Naive thymus-derived CD8-positive, alpha-beta T cell (primary cell): ENCODE results near the gene NTF4. TPM values are rescaled to one million over a fixed set of nuclear protein-coding genes. Genes with fewer than 3 reads are reported as not detected.
"Not testable (repeated sequence)": the region's sequence is repeated elsewhere in the genome, so short reads cannot be mapped to it uniquely, and the experiment has no call there.

Experiments used
- ATAC-seq, 2 donors: fragments of 150-1000 bp; cut with Tn5 transposase in 1 of 2; sonication (Bioruptor Pico), chemical (Tn5 transposase) in 1 of 2; 1 replicate in 1 of 2; 2 replicates in 1 of 2; pipeline ENCODE4 v1.10.0; 2021; ENCODE audit warnings: mild to moderate bottlenecking in 2 of 2, moderate library complexity in 2 of 2
- POLR2A ChIA-PET: fragments of 350-600 bp; sonication (Branson Sonifier 250); formaldehyde crosslinking; loops from one replicate; lab custom pipeline; 2021; ENCODE audit warnings: antibody characterized with exemption; lab: Charles Lee
- DNase-seq, 10 donors: peaks; one replicate each; pipeline versions ENCODE4 v3.0.0 to v3.0.0-alpha.2; 2020 to 2022
- H3K27ac Mint-ChIP-seq, 10 donors: one replicate each; pipeline ENCODE4 v1.8.0; 2020 to 2022; ENCODE audit warnings: mild to moderate bottlenecking in 10 of 10, mixed read lengths in 10 of 10, moderate library complexity in 4 of 10, inconsistent platforms in 1 of 10
- H3K27me3 Mint-ChIP-seq, 5 donors: one replicate each; pipeline ENCODE4 v1.8.0; 2021 to 2022; ENCODE audit warnings: mixed read lengths in 5 of 5
- H3K36me3 Mint-ChIP-seq, 3 donors: one replicate each; pipeline ENCODE4 v1.8.0; 2020 to 2022; ENCODE audit warnings: mixed read lengths in 3 of 3, mild to moderate bottlenecking in 2 of 3, inconsistent platforms in 1 of 3
- H3K4me1 Mint-ChIP-seq, 4 donors: one replicate each; pipeline ENCODE4 v1.8.0; 2021 to 2022; ENCODE audit warnings: mixed read lengths in 4 of 4
- H3K4me3 Mint-ChIP-seq, 10 donors: one replicate each; pipeline ENCODE4 v1.8.0; 2020 to 2022; ENCODE audit warnings: mild to moderate bottlenecking in 10 of 10, mixed read lengths in 10 of 10, moderate library complexity in 6 of 10, inconsistent platforms in 1 of 10
- H3K9me3 Mint-ChIP-seq, 9 donors: one replicate each; pipeline ENCODE4 v1.8.0; 2020 to 2022; ENCODE audit warnings: mixed read lengths in 9 of 9, mild to moderate bottlenecking in 3 of 9, inconsistent platforms in 1 of 9, moderate library complexity in 1 of 9
- polyA plus RNA-seq, 3 donors: library from polyadenylated mRNA; unstranded; fragments of 300-500 nt; fragmentation: Illumina TruSeq; gene quantifications; one replicate each; pipeline ENCODE4 v1.2.3, GENCODE V29; 2021
- total RNA-seq, 8 experiments: library from RNA in 2 of 8; stranded (reverse) in 2 of 8; gene quantifications; one replicate each; pipeline ENCODE4 v1.2.3 and lab custom pipeline; 2021 to 2026

NTF4 gene
- total and polyA plus RNA-seq, 5 experiments from 2014 or later = not detected

DNA sequence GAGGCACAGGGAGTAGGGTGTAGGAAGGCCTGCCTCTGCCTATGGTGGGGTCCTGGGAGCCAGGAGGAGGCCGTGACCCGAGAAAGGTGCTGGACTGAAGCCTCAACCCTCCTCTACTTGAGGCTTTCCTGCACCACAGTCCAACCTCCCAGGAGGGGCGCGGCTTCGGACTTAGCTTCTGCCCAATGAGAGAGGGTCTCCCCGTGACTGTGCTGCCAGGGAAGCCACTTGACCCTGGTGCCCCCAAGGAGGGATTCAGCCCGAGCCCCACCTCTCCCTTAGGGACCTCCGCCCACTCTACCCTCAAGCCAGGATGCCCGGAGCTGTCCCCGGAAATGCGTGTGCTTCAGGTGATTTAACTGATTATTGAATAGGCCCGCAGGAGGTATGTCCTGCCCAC lies 15.6 kb downstream of the NTF4 start, which contains the start of gene CGB8:
CGB8 (minus strand) TSS at position 101 of the 400 bp plus-strand sequence. CDS start 372 bp downstream, outside the sequence.
- peak within 1 kb of the TSS in 1 of 10 donors; percentile 51 for H3K4me3 Mint-ChIP-seq
- H3K36me3 Mint-ChIP-seq, H3K4me1 Mint-ChIP-seq, POLR2A ChIA-PET, ATAC-seq, H3K27me3 Mint-ChIP-seq, DNase-seq, H3K9me3 Mint-ChIP-seq: not testable (repeated sequence)
- peak within 1 kb of the TSS in 1 of 10 donors; percentile 33 for H3K27ac Mint-ChIP-seq

DNA sequence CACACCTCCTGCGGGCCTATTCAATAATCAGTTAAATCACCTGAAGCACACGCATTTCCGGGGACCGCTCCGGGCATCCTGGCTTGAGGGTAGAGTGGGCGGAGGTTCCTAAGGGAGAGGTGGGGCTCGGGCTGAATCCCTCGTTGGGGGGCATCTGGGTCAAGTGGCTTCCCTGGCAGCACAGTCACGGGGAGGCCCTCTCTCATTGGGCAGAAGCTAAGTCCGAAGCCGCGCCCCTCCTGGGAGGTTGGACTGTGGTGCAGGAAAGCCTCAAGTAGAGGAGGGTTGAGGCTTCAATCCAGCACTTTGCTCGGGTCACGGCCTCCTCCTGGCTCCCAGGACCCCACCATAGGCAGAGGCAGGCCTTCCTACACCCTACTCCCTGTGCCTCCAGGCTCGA lies 21.1 kb downstream of the NTF4 start, which contains the start of gene CGB5:
CGB5 (plus strand) TSS at position 301 of the 400 bp plus-strand sequence. CDS start 362 bp downstream, outside the sequence.
- ATAC-seq, H3K27ac Mint-ChIP-seq, H3K4me1 Mint-ChIP-seq, H3K9me3 Mint-ChIP-seq, H3K4me3 Mint-ChIP-seq, DNase-seq, H3K36me3 Mint-ChIP-seq, H3K27me3 Mint-ChIP-seq, POLR2A ChIA-PET: not testable (repeated sequence)

DNA sequence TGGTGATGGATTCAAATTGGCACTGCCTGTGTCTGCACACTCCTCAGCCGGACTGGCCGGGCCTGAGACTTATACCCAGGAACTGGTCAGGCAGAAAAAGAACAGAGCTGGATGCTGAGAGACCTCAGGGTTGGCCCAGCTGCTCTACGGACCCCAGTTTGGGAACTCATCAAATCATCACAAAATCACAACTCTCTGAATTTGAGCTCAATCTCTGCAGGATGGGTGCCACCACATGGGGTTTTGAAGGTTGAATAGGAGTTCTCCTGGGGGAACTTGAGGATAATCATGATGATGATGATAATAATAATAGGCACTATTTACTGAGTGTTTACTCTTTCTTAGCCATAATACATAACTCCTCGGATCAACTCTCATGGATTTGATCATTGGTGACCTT lies 22.0 kb downstream of the NTF4 start:
- H3K4me1 Mint-ChIP-seq, DNase-seq, H3K36me3 Mint-ChIP-seq, H3K4me3 Mint-ChIP-seq, ATAC-seq, H3K9me3 Mint-ChIP-seq, POLR2A ChIA-PET, H3K27ac Mint-ChIP-seq, H3K27me3 Mint-ChIP-seq: not testable (repeated sequence)

DNA sequence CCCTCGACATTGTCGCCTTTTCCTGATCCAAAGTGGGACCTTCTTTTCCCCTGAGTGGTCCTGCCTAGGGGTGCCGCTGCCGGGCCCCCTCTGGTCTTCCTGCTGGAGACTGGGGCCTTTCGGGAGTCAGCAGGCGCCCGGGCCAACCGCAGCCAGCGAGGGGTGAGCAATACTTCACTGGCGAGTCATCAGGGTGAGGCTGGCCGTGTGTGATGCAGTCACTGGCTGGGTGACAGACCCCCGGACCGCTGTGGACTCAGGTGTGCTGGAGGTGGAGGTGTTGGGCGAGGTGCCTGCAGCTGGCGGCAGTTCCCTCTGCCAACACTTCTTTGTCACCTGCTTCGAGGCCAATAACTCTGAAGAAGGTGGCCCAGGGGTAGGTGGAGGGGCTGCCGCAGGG lies 22.4 kb downstream of the NTF4 start:
- no peak overlapping the region for H3K27ac Mint-ChIP-seq
- no peaks in the 10 kb centered on the region for H3K36me3 Mint-ChIP-seq
- no peaks in the 10 kb centered on the region for H3K4me1 Mint-ChIP-seq
- ATAC-seq (no peak), DNase-seq (no peak)
- no peak overlapping the region for H3K4me3 Mint-ChIP-seq
- H3K9me3 Mint-ChIP-seq = no peaks in the 10 kb centered on the region
- POLR2A ChIA-PET = no interaction called here
- H3K27me3 Mint-ChIP-seq = peaks cover 0 to 3% (median 0%) of the 10 kb centered on the region in 5 donors

DNA sequence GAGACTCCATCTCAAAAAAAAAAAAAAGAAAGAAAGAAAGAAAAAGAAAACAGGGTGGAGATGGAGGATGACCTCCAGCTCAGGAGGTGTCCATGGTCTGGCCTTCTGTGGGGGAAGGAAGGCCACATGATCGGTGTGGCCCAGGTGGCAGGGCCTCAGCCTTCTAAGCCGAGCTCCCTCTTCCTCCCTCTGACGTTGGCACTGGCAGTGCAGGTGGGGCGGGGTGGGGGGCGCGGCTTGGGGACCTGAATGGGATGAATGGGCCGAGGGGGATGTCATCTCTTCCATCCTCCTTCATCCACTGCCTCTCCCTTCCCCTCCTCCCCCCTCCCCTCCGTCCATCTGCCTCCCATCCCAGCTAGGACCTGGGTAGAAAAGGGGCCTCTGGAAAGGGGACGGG lies 24.9 kb downstream of the NTF4 start:
- H3K9me3 Mint-ChIP-seq, H3K4me1 Mint-ChIP-seq, H3K4me3 Mint-ChIP-seq, H3K27me3 Mint-ChIP-seq, DNase-seq, ATAC-seq, POLR2A ChIA-PET, H3K36me3 Mint-ChIP-seq: not testable (repeated sequence)
- H3K27ac Mint-ChIP-seq = peak overlapping the region in 1 of 10 donors; percentile 11

DNA sequence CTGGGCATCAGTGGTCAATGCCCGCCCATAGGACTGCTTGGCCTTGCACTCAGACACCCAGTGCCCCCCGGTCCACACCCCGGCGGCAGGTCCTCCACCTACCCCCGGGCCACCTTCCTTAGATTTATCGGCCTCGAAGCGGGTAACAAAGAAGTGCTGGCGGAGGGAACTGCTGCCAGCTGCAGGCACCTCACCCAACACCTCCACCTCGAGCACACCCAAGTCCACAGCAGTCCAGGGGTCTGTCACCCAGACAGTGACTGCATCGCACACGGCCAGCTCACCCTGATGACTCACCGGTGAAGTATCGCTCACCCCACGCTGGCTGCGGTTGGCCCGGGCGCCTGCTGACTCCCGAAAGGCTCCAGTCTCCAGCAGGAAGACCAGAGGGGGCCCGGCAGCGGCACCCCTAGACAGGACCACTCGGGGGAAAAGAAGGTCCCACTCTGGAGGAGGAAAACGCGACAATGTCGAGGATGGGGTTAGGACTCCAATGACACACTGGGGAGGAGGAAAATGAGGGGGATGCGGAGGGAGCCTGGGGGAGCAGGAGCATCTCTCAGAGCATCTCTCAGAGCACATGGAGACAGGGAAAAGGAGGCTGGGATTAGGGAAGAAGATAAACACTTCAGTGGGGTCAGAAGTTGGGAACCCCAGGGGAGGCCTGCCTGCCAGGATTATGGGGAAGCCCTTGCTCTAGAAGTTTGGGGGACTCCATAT lies 25.9 kb downstream of the NTF4 start:
- POLR2A ChIA-PET = interaction anchor here (0.6 kb wide), 1 partner anchor 84 kb away, joined by 5 read pairs; the partner anchor contains the start of gene BAX
- H3K4me1 Mint-ChIP-seq, ATAC-seq, H3K4me3 Mint-ChIP-seq, H3K9me3 Mint-ChIP-seq, H3K27ac Mint-ChIP-seq, H3K27me3 Mint-ChIP-seq, H3K36me3 Mint-ChIP-seq, DNase-seq: not testable (repeated sequence)

DNA sequence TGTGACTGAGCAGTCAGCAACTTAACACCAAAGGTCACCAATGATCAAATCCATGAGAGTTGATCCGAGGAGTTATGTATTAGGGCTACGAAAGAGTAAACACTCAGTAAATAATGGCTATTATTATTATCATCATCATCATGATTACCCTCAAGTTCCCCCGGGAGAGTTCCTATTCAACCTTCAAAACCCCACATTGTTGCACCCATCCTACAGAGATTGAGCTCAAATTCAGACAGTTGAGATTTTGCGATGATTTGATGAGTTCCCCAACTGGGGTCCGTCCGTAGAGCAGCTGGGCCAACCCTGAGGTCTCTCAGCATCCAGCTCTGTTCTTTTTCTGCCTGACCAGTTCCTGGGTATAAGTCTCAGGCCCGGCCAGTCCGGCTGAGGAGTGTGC lies 26.5 kb downstream of the NTF4 start:
- POLR2A ChIA-PET = interaction anchor here (0.6 kb wide), 1 partner anchor 84 kb away, joined by 5 read pairs; the partner anchor contains the start of gene BAX
- H3K9me3 Mint-ChIP-seq, H3K27me3 Mint-ChIP-seq, H3K27ac Mint-ChIP-seq, H3K4me1 Mint-ChIP-seq, H3K4me3 Mint-ChIP-seq, ATAC-seq, H3K36me3 Mint-ChIP-seq, DNase-seq: not testable (repeated sequence)

DNA sequence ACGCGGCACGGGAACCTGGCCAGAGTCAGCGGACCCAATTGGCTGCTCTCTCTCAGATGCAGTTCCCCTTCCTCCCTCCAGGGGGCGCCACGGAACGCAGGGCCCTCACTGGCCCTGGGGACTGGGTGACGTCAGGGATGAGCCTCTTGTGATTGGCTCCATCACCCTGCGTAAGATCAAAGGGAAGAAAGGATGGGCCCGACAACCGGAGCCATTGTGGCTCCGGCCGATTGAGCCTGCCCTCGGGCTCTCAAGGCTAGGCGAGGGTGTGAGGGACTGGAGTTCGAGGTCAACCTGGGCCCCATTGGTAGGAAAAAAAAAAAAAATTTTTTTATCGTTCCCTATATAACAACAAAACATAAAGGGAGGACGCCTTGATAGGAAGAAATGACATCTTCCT lies 27.8 kb downstream of the NTF4 start, which contains the start of gene CGB1:
CGB1 (minus strand) TSS at position 81 of the 400 bp plus-strand sequence. CDS start 184 bp downstream, outside the sequence.
- H3K27me3 Mint-ChIP-seq = peaks cover 2 to 12% (median 5%) of the 10 kb centered on the region in 5 donors
- H3K9me3 Mint-ChIP-seq, H3K4me1 Mint-ChIP-seq, H3K4me3 Mint-ChIP-seq, POLR2A ChIA-PET, H3K36me3 Mint-ChIP-seq, ATAC-seq, H3K27ac Mint-ChIP-seq: not testable (repeated sequence)
- peak in 3 of 10 donors; percentile 23 to 35 (median 30) for DNase-seq

DNA sequence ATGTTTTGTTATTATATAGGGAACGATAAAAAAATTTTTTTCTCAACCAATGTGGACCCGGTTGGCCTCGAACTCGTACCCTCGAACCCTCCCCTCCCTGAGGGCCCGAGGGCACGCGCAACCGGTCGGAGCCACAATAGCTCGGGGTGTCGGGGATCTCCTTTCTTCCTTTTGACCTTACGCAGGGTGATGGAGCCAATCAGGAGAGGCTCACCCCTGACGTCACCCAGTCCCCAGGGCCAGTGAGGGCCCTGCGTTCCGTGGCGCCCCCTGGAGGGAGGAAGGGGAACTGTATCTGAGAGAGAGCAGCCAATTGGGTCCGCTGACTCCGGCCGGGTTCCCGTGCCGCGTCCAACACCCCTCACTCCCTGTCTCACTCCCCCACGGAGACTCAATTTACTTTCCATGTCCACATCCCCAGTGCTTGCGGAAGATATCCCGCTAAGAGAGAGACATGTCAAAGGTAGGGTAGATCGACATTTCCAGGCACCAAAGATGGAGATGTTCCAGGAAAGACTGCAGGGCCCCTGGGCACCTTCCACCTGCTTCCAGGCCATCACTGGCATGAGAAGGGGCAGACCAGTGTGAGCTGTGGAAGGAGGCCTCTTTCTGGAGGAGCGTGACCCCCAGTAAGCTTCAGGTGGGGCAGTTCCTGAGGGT lies 32.8 kb downstream of the NTF4 start, which contains the start of gene CGB2:
CGB2 (plus strand) TSS at position 249 of the 660 bp plus-strand sequence; CDS start at position 455, 206 bp downstream.
- H3K36me3 Mint-ChIP-seq, H3K9me3 Mint-ChIP-seq, POLR2A ChIA-PET, H3K4me3 Mint-ChIP-seq, H3K4me1 Mint-ChIP-seq: not testable (repeated sequence)
- ATAC-seq (peak in 1 of 2 donors; percentile 69), DNase-seq (peak in 5 of 10 donors; percentile 40 to 54 (median 47))
- Mint-ChIP-seq H3K27ac (peak within 1 kb of the TSS in 3 of 10 donors; percentile 31 to 79 (median 37)), H3K27me3 (peaks cover 4 to 16% (median 9%) of the 10 kb centered on the region in 5 donors)

DNA sequence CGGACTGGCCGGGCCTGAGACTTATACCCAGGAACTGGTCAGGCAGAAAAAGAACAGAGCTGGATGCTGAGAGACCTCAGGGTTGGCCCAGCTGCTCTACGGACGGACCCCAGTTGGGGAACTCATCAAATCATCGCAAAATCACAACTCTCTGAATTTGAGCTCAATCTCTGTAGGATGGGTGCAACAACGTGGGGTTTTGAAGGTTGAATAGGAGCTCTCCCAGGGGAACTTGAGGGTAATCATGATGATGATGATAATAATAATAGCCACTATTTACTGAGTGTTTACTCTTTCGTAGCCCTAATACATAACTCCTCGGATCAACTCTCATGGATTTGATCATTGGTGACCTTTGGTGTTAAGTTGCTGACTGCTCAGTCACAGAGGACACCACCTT lies 34.3 kb downstream of the NTF4 start:
- DNase-seq, H3K36me3 Mint-ChIP-seq, H3K4me1 Mint-ChIP-seq, H3K9me3 Mint-ChIP-seq, H3K27ac Mint-ChIP-seq, POLR2A ChIA-PET, ATAC-seq, H3K4me3 Mint-ChIP-seq: not testable (repeated sequence)
- H3K27me3 Mint-ChIP-seq = peaks cover 3 to 12% (median 7%) of the 10 kb centered on the region in 5 donors

DNA sequence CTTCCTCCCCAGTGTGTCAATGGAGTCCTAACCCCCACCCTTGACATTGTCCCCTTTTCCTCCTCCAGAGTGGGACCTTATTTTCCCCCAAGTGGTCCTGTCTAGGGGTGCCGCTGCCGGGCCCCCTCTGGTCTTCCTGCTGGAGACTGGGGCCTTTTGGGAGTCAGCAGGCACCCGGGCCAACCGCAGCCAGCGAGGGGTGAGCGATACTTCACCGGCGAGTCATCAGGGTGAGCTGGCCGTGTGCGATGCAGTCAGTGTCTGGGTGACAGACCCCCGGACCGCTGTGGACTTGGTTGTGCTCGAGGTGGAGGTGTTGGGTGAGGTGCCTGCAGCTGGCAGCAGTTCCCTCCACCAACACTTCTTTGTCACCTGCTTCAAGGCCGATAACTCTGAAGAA lies 34.9 kb downstream of the NTF4 start:
- peaks cover 0 to 12% (median 7%) of the 10 kb centered on the region in 5 donors for H3K27me3 Mint-ChIP-seq
- H3K4me1 Mint-ChIP-seq, ATAC-seq, H3K4me3 Mint-ChIP-seq, POLR2A ChIA-PET, H3K9me3 Mint-ChIP-seq, H3K36me3 Mint-ChIP-seq, H3K27ac Mint-ChIP-seq, DNase-seq: not testable (repeated sequence)

DNA sequence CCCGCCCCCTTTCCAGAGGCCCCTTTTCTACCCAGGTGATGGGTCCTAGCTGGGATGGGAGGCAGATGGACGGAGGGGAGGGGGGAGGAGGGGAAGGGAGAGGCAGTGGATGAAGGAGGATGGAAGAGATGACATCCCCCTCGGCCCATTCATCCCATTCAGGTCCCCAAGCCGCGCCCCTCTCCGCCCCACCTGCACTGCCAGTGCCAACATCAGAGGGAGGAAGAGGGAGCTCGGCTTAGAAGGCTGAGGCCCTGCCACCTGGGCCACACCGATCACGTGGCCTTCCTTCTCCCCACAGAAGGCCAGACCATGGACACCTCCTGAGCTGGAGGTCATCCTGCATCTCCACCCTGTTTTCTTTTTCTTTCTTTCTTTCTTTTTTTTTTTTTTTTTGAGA lies 35.9 kb downstream of the NTF4 start:
- H3K36me3 Mint-ChIP-seq, H3K27me3 Mint-ChIP-seq, POLR2A ChIA-PET, H3K27ac Mint-ChIP-seq, H3K4me1 Mint-ChIP-seq, H3K4me3 Mint-ChIP-seq, ATAC-seq, DNase-seq, H3K9me3 Mint-ChIP-seq: not testable (repeated sequence)

DNA sequence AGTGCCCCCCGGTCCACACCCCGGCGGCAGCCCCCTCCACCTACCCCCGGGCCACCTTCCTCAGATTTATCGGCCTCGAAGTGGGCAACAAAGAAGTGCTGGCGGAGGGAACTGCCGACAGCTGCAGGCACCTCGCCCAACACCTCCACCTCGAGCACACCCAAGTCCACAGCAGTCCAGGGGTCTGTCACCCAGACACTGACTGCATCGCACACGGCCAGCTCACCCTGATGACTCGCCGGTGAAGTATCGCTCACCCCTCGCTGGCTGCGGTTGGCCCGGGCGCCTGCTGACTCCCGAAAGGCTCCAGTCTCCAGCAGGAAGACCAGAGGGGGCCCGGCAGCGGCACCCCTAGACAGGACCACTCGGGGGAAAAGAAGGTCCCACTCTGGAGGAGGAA lies 39.0 kb downstream of the NTF4 start:
- ATAC-seq, POLR2A ChIA-PET, H3K4me3 Mint-ChIP-seq, DNase-seq, H3K36me3 Mint-ChIP-seq, H3K27me3 Mint-ChIP-seq, H3K4me1 Mint-ChIP-seq, H3K9me3 Mint-ChIP-seq: not testable (repeated sequence)
- H3K27ac Mint-ChIP-seq = peak overlapping the region in 1 of 10 donors; percentile 48
